ENCODE measurements around the gene NDUFB7. TPM values are rescaled to one million over a fixed set of nuclear protein-coding genes. Genes with fewer than 3 reads are reported as not detected.
A peak's percentile ranks its signal among the peaks of the same experiment; 100 is the strongest.

NDUFB7 gene
- total RNA-seq, 1 experiment from 2014 or later, result 254 TPM

- TF ChIP-seq CTCF (IDR thresholded peaks at IDR 0.05) (peak; percentile 94), TCF7 (CRISPR knock-in tag; IDR thresholded peaks at IDR 0.05; ENCODE audit: low read depth) (no peak), FOXK1 (CRISPR knock-in tag; IDR thresholded peaks at IDR 0.05) (no peak), E2F4 (CRISPR knock-in tag; IDR thresholded peaks at IDR 0.05; ENCODE audit: borderline replicate concordance, low read depth) (no peak), CDX4 (CRISPR knock-in tag; IDR thresholded peaks at IDR 0.05; ENCODE audit: borderline replicate concordance) (no peak), STAT6 (CRISPR knock-in tag; conservative IDR thresholded peaks at IDR 0.05; ENCODE audit: low read depth) (no peak), ETV6 (CRISPR knock-in tag; IDR thresholded peaks at IDR 0.05) (no peak), ZNF416 (CRISPR knock-in tag; IDR thresholded peaks at IDR 0.05) (0 out of 2 replicates have a peak, but pooled peaks have one; percentile 60), ZBTB21 (CRISPR knock-in tag; IDR thresholded peaks at IDR 0.05; ENCODE audit: borderline replicate concordance) (no peak), NFYB (CRISPR knock-in tag; conservative IDR thresholded peaks at IDR 0.05; ENCODE audit: low read depth) (no peak), RELA (CRISPR knock-in tag; IDR thresholded peaks at IDR 0.05; ENCODE audit: borderline replicate concordance) (no peak), FOXP4 (CRISPR knock-in tag; IDR thresholded peaks at IDR 0.05) (no peak), PREB (CRISPR knock-in tag; IDR thresholded peaks at IDR 0.05; ENCODE audit: borderline replicate concordance) (no peak), SOX15 (CRISPR knock-in tag; IDR thresholded peaks at IDR 0.05) (no peak), IRF2 (CRISPR knock-in tag; IDR thresholded peaks at IDR 0.05; ENCODE audit: borderline replicate concordance, low read depth) (no peak), RORB (CRISPR knock-in tag; IDR thresholded peaks at IDR 0.05) (no peak), PRRX2 (CRISPR knock-in tag; IDR thresholded peaks at IDR 0.05) (no peak), SMAD4 (CRISPR knock-in tag; IDR thresholded peaks at IDR 0.05) (no peak)
Measured at GRCh38 chr19:14556662-14557188, 15.1 kb downstream of the NDUFB7 start (continued).

Measured in WTC11 (cell line).